Ovary (tissue), 9 donors: Measurements from ENCODE around the gene RAF1. TPM values are rescaled to one million over a fixed set of nuclear protein-coding genes. Genes with fewer than 3 reads are reported as not detected.
"Not testable (repeated sequence)": the region's sequence is repeated elsewhere in the genome, so short reads cannot be mapped to it uniquely, and the experiment has no call there.

Source experiments
- DNase-seq, 5 donors: peaks; one replicate each; pipeline ENCODE4 v3.0.0-alpha.2; 2019 to 2020
- H3K27ac ChIP-seq, 2 donors: fragments of 200-600 bp; one replicate each; pipeline versions ENCODE4 v1.5.1 to v1.8.0; 2019 to 2022
- H3K27me3 ChIP-seq: fragments of 200-600 bp; one replicate; pipeline ENCODE4 v1.8.0; 2022
- H3K36me3 ChIP-seq: fragments of 200-600 bp; sonication (generic); one replicate; pipeline ENCODE4 v1.5.1; 2019
- H3K4me1 ChIP-seq: one replicate; pipeline ENCODE4 v1.8.1; 2013; ENCODE audit warnings: mild to moderate bottlenecking, moderate library complexity; ENCODE audit not compliant: insufficient read depth
- H3K4me3 ChIP-seq: fragments of 200-600 bp; sonication (generic); one replicate; pipeline ENCODE4 v1.5.1; 2017
- H3K9me3 ChIP-seq, 2 donors: fragments of 200-600 bp in 1 of 2; sonication (generic) in 1 of 2; one replicate each; pipeline versions ENCODE4 v1.5.1 to v1.8.1; 2013 to 2019; ENCODE audit warnings: mild to moderate bottlenecking in 1 of 2, moderate library complexity in 1 of 2
- EP300 ChIP-seq: sonication (generic); formaldehyde crosslinking; IDR thresholded peaks from one replicate; pipeline ENCODE4 v1.6.1; 2017; ENCODE audit warnings: antibody characterized with exemption
- POLR2A ChIP-seq: fragments of 450-650 bp; IDR thresholded peaks from one replicate; pipeline ENCODE4 v1.6.1; 2017; ENCODE audit warnings: antibody characterized with exemption, mild to moderate bottlenecking, moderate library complexity
- WGBS, 3 donors: extraction: QIAGEN DNeasy Blood & Tissue Kit in 1 of 3; methylation state at CpG; one replicate each; pipeline versions ENCODE4 v1.1.5 to v1.1.7; 2013 to 2017; 5-methylcytosine and 5-hydroxymethylcytosine counted together
- intact Hi-C, 4 donors: fragments of 100-400 bp; cut with DNase I; formaldehyde crosslinking; loops; one replicate each; pipeline versions ENCODE4 v1.11.0 to v1.15.1; 2022 to 2023
- polyA plus RNA-seq, 2 donors: library from polyadenylated mRNA; stranded (reverse); fragments of 200-250 nt in 1 of 2; fragments of 350-450 nt in 1 of 2; fragmentation: Illumina TruSeq in 1 of 2; extraction: RNeasy Lipid Tissue Mini Kit (QIAGEN cat#74804) in 1 of 2; gene quantifications; one replicate each; pipeline ENCODE4 v1.2.3, GENCODE V29; 2013 to 2014
- total RNA-seq, 7 donors: library from RNA; depleted of rRNA in 2 of 7; stranded (reverse); fragments of >200 nt in 2 of 7; fragmentation: NEBNext Ultra II Directional in 3 of 7; extraction: Animal tissue kit (Norgen Biotek cat#: 25700) in 3 of 7; gene quantifications; one replicate each; pipeline versions ENCODE4 v1.1.0 to v1.2.4, GENCODE V29; 2016 to 2023
- TF ChIP-seq, protein P1 (sequence below), 3 donors: fragments of 450-650 bp in 2 of 3; fragments of 200-600 bp in 1 of 3; IDR thresholded peaks; one replicate each; pipeline versions ENCODE4 v1.5.1 to v1.8.0; 2016 to 2022; ENCODE audit warnings: antibody characterized with exemption in 3 of 3, mild to moderate bottlenecking in 1 of 3
- donor health status: DM: no; HTN: no; CAD: no; lungs with moderate emphysema.
- donor health status: DM: no; HTN: no; CAD: no.
- donor health status: Bipolar disorder and iron deficiency.
- donor health status: DM: yes; HTN: yes; CAD: no.
- donor health status: DM: no; HTN: no; CAD: no.
- donor health status: DM: yes; HTN: yes; CAD: no.

The RAF1 gene
- total and polyA plus RNA-seq, 9 donors = 62.1 to 106 (median 78.8) TPM

DNA sequence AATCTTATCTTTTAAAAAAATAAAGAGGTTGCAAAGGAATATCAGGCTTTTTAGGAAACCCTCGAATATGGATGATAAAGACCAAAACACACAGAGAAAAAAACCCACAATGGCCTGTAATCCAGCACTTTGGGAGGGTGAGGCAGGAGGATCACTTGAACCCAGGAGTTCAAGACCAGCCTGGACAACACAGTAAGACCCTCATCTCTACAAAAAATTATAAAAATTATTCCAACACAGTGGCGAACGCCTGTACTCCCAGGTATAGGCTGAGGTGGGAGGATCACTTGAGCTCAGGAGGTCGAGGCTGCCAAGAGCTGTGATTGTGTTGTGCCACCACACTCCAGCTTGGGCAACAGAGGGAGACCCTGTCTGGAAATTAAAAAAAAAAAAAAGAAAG lies 30.8 kb downstream of the RAF1 start:
- Histone ChIP-seq H3K9me3 (no peaks in the 10 kb centered on the region), H3K36me3 (no peaks in the 10 kb centered on the region), H3K27me3 (no peaks in the 10 kb centered on the region), H3K4me3 (no peak overlapping the region), H3K4me1 (peaks cover 21% of the 10 kb centered on the region), H3K27ac (no peak overlapping the region)
- intact Hi-C loops = no loop called here
- DNase-seq = no peak
- WGBS, 3 donors = 76 to 87% (median 80%) methylated on average over 4 of the region's 4 CpGs
- TF ChIP-seq POLR2A = no peak
- TF ChIP-seq, protein P1, sequence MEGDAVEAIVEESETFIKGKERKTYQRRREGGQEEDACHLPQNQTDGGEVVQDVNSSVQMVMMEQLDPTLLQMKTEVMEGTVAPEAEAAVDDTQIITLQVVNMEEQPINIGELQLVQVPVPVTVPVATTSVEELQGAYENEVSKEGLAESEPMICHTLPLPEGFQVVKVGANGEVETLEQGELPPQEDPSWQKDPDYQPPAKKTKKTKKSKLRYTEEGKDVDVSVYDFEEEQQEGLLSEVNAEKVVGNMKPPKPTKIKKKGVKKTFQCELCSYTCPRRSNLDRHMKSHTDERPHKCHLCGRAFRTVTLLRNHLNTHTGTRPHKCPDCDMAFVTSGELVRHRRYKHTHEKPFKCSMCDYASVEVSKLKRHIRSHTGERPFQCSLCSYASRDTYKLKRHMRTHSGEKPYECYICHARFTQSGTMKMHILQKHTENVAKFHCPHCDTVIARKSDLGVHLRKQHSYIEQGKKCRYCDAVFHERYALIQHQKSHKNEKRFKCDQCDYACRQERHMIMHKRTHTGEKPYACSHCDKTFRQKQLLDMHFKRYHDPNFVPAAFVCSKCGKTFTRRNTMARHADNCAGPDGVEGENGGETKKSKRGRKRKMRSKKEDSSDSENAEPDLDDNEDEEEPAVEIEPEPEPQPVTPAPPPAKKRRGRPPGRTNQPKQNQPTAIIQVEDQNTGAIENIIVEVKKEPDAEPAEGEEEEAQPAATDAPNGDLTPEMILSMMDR (IDR thresholded peaks at IDR 0.05) = no peak
- no peak for TF ChIP-seq EP300

DNA sequence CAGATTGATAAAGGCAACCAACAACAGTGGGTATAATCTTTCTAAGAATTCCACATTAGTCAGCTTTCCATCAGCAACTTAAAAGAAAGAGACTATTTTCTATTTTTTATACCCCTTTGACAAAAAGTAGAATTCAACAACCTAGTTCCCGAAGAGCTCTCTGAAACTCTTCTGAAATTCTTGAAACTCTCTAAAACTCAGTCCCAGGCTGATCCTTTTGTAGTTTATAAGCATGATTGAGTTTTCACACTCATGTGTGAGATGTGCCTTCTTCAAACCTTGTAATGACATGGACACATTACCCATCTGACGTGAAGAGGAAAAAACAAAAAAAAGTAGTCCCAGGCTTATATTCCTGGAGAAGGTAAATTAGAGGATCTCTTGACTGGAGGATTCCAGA lies 31.4 kb downstream of the RAF1 start:
- Histone ChIP-seq H3K4me1 (peaks cover 18% of the 10 kb centered on the region), H3K9me3 (no peaks in the 10 kb centered on the region), H3K36me3 (no peaks in the 10 kb centered on the region), H3K27me3 (no peaks in the 10 kb centered on the region), H3K4me3 (no peak overlapping the region), H3K27ac (no peak overlapping the region)
- WGBS, 3 donors = 93 to 96% (median 95%) methylated on average over 2 of the region's 2 CpGs
- DNase-seq = no peak
- no peak for TF ChIP-seq EP300
- TF ChIP-seq, protein P1 (IDR thresholded peaks at IDR 0.05) = no peak
- no peak for TF ChIP-seq POLR2A
- intact Hi-C loops = no loop called here

DNA sequence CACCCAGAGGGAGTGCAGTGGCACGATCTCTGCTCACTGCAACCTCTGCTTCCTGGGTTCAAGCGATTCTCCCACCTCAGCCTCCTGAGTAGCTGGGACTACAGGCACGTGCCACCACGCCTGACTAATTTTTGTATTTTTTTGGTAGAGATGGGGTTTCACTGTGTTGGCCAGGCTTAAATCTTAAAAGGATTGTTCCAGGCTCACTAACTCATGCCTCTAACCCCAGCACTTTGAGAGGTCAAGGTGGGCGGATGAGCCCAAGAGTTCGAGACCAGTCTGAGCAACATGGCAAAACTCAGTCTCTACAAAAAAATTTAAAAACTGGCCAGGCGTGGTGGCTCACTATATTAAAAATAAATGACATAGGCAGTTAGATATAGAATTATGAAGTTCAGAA lies 33.1 kb downstream of the RAF1 start:
- H3K4me3 ChIP-seq, DNase-seq, H3K27ac ChIP-seq, H3K27me3 ChIP-seq, intact Hi-C loops, H3K9me3 ChIP-seq, H3K36me3 ChIP-seq: not testable (repeated sequence)
- 92 to 95% (median 94%) methylated on average over 7 of the region's 7 CpGs for WGBS, 3 donors
- H3K4me1 ChIP-seq = peaks cover 16% of the 10 kb centered on the region

DNA sequence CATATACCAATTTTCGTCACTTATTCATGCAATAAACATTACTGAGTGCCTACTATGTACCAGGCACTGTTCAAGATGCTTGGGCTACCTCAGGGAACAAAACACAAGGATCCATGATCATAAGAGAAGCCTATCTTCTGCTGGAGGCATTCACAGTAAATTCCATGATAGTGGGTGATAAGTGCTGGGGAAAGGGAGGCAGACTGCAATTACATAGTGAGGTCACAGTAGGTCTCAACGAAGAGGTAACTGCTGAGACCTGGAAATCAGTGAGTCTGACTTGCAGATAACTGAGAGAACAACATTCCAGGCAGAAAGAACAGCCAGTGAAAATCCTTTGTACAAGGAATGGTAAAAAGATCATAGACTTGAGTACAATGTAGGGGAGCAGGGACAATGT lies 33.6 kb downstream of the RAF1 start:
- 65 to 79% (median 72%) methylated on average over 2 of the region's 2 CpGs for WGBS, 3 donors
- H3K4me3 ChIP-seq = no peak overlapping the region
- no peaks in the 10 kb centered on the region for H3K9me3 ChIP-seq
- no peak overlapping the region for H3K27ac ChIP-seq
- TF ChIP-seq, protein P1 (IDR thresholded peaks at IDR 0.05) = no peak
- TF ChIP-seq EP300 (no peak), POLR2A (no peak)
- H3K4me1 ChIP-seq = peaks cover 16% of the 10 kb centered on the region
- intact Hi-C loops = no loop called here
- no peak for DNase-seq
- H3K27me3 ChIP-seq = no peaks in the 10 kb centered on the region
- H3K36me3 ChIP-seq = no peaks in the 10 kb centered on the region

DNA sequence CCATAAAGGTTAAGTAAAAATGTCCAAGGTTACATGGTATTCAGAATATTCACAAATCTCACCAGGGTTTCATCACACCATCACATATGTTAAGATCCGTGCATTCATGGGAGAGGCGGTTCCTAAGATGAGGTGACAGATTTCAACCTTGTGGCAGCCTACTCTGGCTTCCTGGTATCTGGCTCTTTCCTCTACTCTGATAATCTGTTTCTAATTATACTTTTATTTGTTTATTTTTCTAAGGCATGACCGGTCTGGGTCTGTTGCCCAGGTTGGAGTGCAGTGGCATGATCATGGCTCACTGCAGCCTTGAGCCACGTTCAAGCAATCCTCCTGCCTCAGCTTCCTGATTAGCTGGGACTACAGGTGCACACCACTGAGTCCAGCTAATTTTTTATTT lies 34.4 kb downstream of the RAF1 start:
- 31 to 40% (median 40%) methylated on average over 4 of the region's 4 CpGs for WGBS, 3 donors

More for the DNA sequence above, 34.4 kb downstream of the RAF1 start:
- Histone ChIP-seq H3K9me3 (no peaks in the 10 kb centered on the region), H3K27ac (no peak overlapping the region), H3K4me1 (peaks cover 16% of the 10 kb centered on the region), H3K36me3 (no peaks in the 10 kb centered on the region), H3K4me3 (no peak overlapping the region), H3K27me3 (no peaks in the 10 kb centered on the region)
- TF ChIP-seq, protein P1 (IDR thresholded peaks at IDR 0.05) = no peak
- TF ChIP-seq EP300 (no peak), POLR2A (no peak)
- no peak for DNase-seq
- intact Hi-C loops = no loop called here
